ENCODE results near the gene EHMT1.
"Not testable (repeated sequence)": the region's sequence is repeated elsewhere in the genome, so short reads cannot be mapped to it uniquely, and the experiment has no call there.

Gene EHMT1

GRCh38 chr9:137696136-137696925 is 77.5 kb downstream of the EHMT1 start:
- DNase-seq: no peak

DNA sequence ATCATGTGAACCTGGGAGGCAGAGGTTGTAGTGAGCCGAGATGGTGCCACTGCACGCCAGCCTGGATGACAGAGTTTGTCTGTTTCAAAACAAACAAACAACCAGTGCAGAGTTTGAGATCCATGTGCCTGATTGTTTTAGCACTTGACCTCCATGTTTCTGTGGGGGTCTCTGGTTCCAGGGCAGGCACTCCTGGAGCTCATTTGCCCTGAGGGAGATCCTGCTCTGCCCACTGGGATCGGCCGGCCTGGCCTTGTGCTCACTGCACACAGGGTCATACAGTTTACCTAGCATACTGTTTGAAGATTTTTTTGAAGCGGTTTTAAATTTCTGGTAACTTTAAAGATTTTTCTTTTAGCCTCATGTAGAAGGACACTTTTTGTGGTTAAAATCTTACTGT is 78.4 kb downstream of the EHMT1 start:
- DNase-seq: no peak

DNA sequence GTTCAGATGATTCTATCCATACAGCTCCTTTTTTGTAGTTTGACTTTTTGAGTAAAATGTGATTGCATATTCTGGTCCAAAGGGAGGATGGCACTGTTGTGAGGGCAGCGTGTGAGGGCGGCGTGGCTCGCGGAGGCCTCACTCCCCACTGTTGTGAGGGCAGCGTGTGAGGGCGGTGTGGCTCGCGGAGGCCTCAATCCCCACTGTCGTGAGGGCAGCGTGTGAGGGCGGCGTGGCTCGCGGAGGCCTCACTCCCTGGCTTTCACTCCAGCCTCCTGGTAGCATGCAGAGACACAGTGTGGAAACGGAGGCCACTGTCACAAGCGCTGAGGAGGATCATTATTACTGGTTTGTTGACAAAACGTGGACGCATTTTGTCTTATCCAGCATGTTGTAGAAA is 79.0 kb downstream of the EHMT1 start:
- no peak for DNase-seq

GRCh38 chr9:137700911-137701310 is 82.1 kb downstream of the EHMT1 start:
- no peak for DNase-seq

GRCh38 chr9:137702615-137703379 is 84.0 kb downstream of the EHMT1 start:
- DNase-seq: no peak

GRCh38 chr9:137703842-137704508 is 85.2 kb downstream of the EHMT1 start:
- DNase-seq: no peak

- DNase-seq: no peak
These were observed 86.6 kb downstream of the EHMT1 start for GRCh38 chr9:137705443-137705863.

- no peak for DNase-seq
These were observed 87.1 kb downstream of the EHMT1 start for GRCh38 chr9:137705906-137706305.

GRCh38 chr9:137707361-137707760 is 88.6 kb downstream of the EHMT1 start:
- no peak for DNase-seq

GRCh38 chr9:137708590-137709284 is 89.9 kb downstream of the EHMT1 start:
- no peak for DNase-seq

DNA sequence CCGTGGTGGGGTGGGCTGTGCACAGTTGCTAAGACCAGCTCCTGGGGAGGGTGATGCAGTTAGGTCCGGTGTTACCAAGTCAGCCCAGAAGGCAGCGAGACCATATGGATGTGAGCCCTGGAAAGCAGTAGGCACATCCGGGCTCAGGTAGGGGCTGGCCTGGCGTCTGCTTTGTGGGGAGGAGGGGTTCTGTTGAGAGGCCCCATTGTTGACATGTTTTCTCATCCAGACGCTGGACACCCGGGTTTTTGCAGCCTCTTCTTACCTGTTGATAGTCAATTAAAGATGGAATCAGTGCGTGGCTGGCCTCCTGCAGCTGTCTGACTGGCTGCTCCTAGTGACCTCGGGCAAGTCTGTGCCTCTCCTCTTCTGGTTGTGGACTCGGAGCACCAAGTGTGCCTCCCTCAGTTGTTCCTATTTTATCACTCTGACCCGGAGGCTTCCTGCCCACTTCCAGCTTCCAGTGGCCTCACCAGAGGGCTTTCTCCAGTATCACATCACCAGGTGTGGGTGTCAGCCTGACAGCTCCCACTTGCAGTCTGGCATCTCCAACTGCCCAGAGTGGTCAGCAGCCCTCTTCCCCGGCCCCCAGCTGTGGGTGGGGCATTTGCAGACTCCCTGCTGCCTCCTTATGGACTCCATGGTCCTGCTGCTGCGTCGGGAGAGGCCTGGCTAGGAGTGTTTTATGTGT is 90.8 kb downstream of the EHMT1 start:
- DNase-seq: no peak

DNA sequence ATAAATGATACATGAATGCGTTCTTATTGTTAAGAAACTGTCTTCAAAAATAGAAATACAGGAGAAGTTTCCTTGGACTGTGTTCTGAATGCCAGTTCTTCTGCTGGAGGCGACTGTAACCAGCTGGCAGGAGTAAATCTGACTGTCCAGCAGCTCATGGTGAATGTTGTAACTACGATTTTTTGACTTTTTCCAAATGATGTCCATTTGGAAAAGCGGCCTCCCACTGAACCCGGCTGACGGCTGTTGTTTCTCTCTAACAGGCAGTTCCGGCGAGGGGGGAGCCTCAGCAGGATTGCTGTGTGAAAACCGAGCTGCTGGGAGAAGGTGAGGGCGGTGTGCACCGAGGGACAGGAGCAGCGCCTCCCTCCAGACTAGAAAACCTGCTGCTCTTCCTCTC is 91.9 kb downstream of the EHMT1 start:
- DNase-seq: no peak

DNA sequence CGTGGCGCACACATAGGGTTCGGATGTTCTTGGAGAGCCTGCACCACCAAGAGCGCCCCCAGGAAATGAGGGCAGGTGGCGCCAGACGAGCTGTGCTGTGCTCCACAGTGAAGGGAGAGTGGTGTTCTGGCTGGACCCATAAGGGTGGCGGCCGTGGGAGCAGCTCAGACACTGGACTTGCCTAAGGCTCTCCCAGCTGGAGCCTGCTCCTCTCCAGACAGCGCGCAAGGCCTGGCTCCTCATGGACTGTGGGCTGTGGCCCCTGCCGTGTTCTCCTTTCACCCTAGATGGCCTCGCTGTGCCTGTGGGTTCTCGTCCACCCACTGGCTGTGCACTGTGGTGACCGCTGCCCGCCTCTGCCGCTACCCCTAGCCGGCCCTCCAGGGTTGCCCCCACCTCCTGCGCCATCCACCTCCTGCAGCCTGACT is 92.9 kb downstream of the EHMT1 start:
- DNase-seq: no peak

GRCh38 chr9:137715321-137715720 is 96.5 kb downstream of the EHMT1 start:
- DNase-seq: no peak

DNA sequence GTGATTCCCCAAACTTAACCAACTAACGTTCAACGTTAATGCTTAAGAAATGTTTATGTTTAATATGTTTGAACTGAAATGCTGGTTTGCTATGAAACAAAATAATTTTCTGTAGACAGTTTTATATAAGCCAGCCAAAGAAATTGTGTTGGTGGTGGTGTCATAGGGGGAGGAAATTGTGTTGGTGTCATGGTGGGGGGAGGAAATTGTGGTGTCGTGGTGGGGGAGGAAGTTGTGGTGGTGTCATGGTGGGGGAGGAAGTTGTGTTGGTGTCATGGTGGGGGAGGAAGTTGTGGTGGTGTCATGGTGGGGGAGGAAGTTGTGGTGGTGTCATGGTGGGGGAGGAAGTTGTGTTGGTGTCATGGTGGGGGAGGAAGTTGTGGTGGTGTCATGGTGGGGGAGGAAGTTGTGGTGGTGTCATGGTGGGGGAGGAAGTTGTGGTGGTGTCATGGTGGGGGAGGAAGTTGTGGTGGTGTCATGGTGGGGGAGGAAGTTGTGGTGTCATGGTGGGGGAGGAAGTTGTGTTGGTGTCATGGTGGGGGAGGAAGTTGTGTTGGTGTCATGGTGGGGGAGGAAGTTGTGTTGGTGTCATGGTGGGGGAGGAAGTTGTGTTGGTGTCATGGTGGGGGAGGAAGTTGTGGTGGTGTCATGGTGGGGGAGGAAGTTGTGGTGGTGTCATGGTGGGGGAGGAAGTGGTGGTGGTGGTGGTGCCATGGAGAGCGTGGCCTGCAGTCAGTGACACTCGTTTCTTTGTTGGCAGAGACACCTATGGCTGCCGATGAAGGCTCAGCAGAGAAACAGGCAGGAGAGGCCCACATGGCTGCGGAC is 97.3 kb downstream of the EHMT1 start:
- not testable (repeated sequence) for DNase-seq

DNA sequence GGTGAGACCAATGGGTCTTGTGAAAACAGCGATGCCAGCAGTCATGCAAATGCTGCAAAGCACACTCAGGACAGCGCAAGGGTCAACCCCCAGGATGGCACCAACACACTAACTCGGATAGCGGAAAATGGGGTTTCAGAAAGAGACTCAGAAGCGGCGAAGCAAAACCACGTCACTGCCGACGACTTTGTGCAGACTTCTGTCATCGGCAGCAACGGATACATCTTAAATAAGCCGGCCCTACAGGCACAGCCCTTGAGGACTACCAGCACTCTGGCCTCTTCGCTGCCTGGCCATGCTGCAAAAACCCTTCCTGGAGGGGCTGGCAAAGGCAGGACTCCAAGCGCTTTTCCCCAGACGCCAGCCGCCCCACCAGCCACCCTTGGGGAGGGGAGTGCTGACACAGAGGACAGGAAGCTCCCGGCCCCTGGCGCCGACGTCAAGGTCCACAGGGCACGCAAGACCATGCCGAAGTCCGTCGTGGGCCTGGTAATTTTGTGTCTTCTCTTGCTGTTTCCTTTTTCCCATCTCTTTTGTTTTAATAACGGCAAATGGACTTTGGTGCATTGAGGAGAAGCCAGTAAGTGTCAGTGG is 98.0 kb downstream of the EHMT1 start:
- no peak for DNase-seq

DNA sequence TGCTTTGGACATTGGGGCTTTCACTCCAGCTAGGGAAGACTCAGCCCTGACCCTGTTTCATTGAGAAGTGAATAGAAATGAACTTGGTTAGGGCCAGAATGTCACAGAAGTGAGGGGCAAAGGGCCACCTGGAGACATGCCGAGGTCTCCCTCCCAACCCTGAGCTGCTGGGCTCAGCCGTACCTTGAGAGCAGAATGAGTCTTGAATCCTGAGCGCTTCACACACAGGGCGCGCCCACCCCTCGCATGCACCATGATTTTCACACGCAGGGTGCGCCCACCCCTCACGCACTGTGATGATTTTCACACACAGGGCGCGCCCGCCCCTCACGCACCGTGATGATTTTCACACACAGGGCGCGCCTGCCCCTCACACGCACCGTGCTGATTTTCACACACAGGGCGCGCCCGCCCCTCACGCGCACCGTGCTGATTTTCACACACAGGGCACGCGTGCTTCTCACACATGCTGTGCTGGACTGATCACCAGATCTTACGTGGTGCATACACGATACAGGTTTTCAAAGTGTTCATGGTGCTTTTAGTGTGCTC is 99.0 kb downstream of the EHMT1 start:
- no peak for DNase-seq

DNA sequence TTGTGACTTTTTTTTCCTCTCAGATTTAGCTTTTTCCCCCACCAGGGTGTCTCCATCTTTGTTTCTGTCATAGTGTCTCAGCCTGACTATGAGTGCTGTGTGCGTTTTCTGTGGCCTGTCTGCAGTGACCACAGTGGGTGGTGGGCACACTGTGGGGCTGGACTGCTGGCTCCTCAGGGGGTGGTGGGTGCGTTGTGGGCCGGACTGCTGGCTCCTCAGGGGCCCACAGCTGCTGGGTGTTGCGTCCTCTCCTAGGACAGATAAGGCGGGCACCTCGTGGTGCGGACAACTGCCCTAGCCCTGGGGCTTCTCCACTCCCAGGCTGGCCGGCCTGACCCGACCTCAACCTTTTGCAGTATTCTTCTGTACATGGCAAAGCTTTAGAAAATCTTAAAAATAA is 100.4 kb downstream of the EHMT1 start:
- no peak for DNase-seq

- DNase-seq: no peak
These were observed 101.8 kb downstream of the EHMT1 start for GRCh38 chr9:137720571-137721110.

GRCh38 chr9:137721479-137721878 is 102.7 kb downstream of the EHMT1 start:
- no peak for DNase-seq

GRCh38 chr9:137721899-137722298 is 103.1 kb downstream of the EHMT1 start:
- no peak for DNase-seq
